C4-2B (cell line): ENCODE results near the gene IL4I1.

Experiments
- ZFX ChIP-seq: fragments of 450-650 bp; IDR thresholded peaks from 2 replicates; pipeline ENCODE4 v1.6.1; 2017
- TF ChIP-seq, protein P1 (sequence below): fragments of 450-650 bp; conservative IDR thresholded peaks from 2 replicates; pipeline ENCODE4 v1.5.1; 2017; ENCODE audit warnings: mild to moderate bottlenecking

DNA sequence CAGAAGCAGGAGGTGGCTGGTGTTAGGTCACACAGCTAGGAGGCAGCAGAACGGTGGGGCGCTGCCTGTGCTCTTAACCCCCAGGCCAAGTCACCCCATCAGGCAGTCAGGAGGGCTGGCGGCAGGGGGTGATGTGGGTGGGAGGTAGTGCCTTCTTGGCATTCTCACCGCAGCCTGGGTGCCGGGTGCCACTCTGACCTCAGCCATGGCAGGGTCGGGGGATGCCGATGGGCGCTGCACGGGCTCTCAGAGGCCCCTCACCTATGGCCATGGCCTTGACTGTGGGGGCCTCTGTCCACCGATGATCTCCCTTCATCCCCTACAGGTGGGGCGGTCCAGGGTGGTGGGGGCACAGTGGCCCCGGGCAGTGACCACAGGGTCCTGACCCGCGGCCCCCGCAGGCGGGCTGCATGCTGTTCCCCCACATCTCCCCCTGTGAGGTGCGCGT is 40.1 kb downstream of the IL4I1 start:
- TF ChIP-seq, protein P1, sequence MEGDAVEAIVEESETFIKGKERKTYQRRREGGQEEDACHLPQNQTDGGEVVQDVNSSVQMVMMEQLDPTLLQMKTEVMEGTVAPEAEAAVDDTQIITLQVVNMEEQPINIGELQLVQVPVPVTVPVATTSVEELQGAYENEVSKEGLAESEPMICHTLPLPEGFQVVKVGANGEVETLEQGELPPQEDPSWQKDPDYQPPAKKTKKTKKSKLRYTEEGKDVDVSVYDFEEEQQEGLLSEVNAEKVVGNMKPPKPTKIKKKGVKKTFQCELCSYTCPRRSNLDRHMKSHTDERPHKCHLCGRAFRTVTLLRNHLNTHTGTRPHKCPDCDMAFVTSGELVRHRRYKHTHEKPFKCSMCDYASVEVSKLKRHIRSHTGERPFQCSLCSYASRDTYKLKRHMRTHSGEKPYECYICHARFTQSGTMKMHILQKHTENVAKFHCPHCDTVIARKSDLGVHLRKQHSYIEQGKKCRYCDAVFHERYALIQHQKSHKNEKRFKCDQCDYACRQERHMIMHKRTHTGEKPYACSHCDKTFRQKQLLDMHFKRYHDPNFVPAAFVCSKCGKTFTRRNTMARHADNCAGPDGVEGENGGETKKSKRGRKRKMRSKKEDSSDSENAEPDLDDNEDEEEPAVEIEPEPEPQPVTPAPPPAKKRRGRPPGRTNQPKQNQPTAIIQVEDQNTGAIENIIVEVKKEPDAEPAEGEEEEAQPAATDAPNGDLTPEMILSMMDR = no peak
- TF ChIP-seq ZFX = no peak
